Spleen (tissue), 11 donors: ENCODE measurements around the gene C22orf39. TPM values are rescaled to one million over a fixed set of nuclear protein-coding genes. Genes with fewer than 3 reads are reported as not detected.

Experiments used
- DNase-seq: peaks from one replicate; pipeline ENCODE4 v3.0.0-alpha.2; 2020
- H3K27ac ChIP-seq, 8 donors: fragments of 200-600 bp; sonication (generic) in 7 of 8; 1 replicate in 4 of 8; 2 replicates in 4 of 8; pipeline versions ENCODE4 v1.5.0 to v1.8.0; 2016 to 2021; ENCODE audit warnings: inconsistent platforms in 4 of 8, mild to moderate bottlenecking in 4 of 8, moderate library complexity in 1 of 8
- H3K27me3 ChIP-seq, 7 donors: fragments of 200-600 bp; sonication (generic) in 6 of 7; replicated peaks in 1 of 7; 1 replicate in 4 of 7; 2 replicates in 3 of 7; pipeline versions ENCODE4 v1.5.0 to v1.8.0; 2016 to 2021; ENCODE audit warnings: inconsistent platforms in 3 of 7, mild to moderate bottlenecking in 1 of 7
- H3K36me3 ChIP-seq, 6 donors: fragments of 200-600 bp; sonication (generic) in 5 of 6; 1 replicate in 4 of 6; 2 replicates in 2 of 6; pipeline versions ENCODE4 v1.5.0 to v1.8.0; 2016 to 2021; ENCODE audit warnings: inconsistent platforms in 2 of 6
- H3K4me1 ChIP-seq, 6 donors: fragments of 200-600 bp; sonication (generic) in 5 of 6; 1 replicate in 3 of 6; 2 replicates in 3 of 6; pipeline versions ENCODE4 v1.5.0 to v1.8.0; 2016 to 2021; ENCODE audit warnings: inconsistent platforms in 3 of 6
- H3K4me3 ChIP-seq, 8 donors: fragments of 200-600 bp; sonication (generic) in 7 of 8; 1 replicate in 4 of 8; 2 replicates in 4 of 8; pipeline versions ENCODE4 v1.5.0 to v1.8.0; 2016 to 2021; ENCODE audit warnings: inconsistent platforms in 4 of 8, mild to moderate bottlenecking in 4 of 8, moderate library complexity in 2 of 8
- H3K9me3 ChIP-seq, 8 donors: fragments of 200-600 bp; sonication (generic) in 7 of 8; 1 replicate in 4 of 8; 2 replicates in 4 of 8; pipeline versions ENCODE4 v1.5.0 to v1.8.0; 2016 to 2021; ENCODE audit warnings: inconsistent platforms in 4 of 8
- POLR2A ChIP-seq, 3 donors: fragments of 450-650 bp; IDR thresholded peaks; one replicate each; pipeline ENCODE4 v1.5.1; 2017; ENCODE audit warnings: antibody characterized with exemption in 3 of 3, mild to moderate bottlenecking in 1 of 3
- POLR2AphosphoS5 ChIP-seq, 3 donors: sonication (generic); formaldehyde crosslinking; IDR thresholded peaks; one replicate each; pipeline ENCODE4 v1.5.1; 2017; ENCODE audit warnings: antibody characterized with exemption in 3 of 3
- WGBS, 5 donors: extraction: QIAGEN DNeasy Blood & Tissue Kit in 3 of 5; methylation state at CpG; one replicate each; pipeline versions ENCODE4 v1.1.5 to v1.1.7; 2013 to 2018; 5-methylcytosine and 5-hydroxymethylcytosine counted together
- intact Hi-C: fragments of 100-400 bp; cut with DNase I; formaldehyde crosslinking; loops from one replicate; pipeline ENCODE4 v1.15.0; 2023; ENCODE audit warnings: low total_unique reads
- polyA plus RNA-seq, 3 donors: library from polyadenylated mRNA; stranded (reverse); fragments of 200-250 nt; gene quantifications; one replicate each; pipeline ENCODE4 v1.2.1, GENCODE V29; 2013
- total RNA-seq, 7 donors: library from RNA; depleted of rRNA in 3 of 7; stranded (reverse); fragments of >200 nt in 3 of 7; fragmentation: NEBNext Ultra II Directional in 4 of 7; extraction: Animal tissue kit (Norgen Biotek cat#: 25700) in 4 of 7; gene quantifications; one replicate each; pipeline versions ENCODE4 v1.1.0 to v1.2.1, GENCODE V29; 2016 to 2021
- TF ChIP-seq, protein P1 (sequence below), 11 experiments: fragments of 200-600 bp in 7 of 11; fragments of 450-650 bp in 4 of 11; sonication (generic) in 4 of 11; IDR thresholded peaks in 8 of 11; conservative IDR thresholded peaks in 3 of 11; 1 replicate in 7 of 11; 2 replicates in 4 of 11; pipeline versions ENCODE4 v1.4.0 to v1.8.0; 2016 to 2021; ENCODE audit warnings: antibody characterized with exemption in 11 of 11, inconsistent platforms in 4 of 11, mild to moderate bottlenecking in 1 of 11
- donor health status: healthy with polysubstance abuse.
- donor health status: DM: no; HTN: no; CAD: no; lungs with moderate emphysema.
- donor health status: DM: no; HTN: no; CAD: no.
- donor health status: Bipolar disorder and iron deficiency.
- donor health status: healthy.
- donor health status: DM: no; HTN: no; CAD: no.
- donor health status: DM: yes; HTN: yes; CAD: no.

The C22orf39 gene
- total and polyA plus RNA-seq, 10 donors: 28.8 to 48.8 (median 37.6) TPM

DNA sequence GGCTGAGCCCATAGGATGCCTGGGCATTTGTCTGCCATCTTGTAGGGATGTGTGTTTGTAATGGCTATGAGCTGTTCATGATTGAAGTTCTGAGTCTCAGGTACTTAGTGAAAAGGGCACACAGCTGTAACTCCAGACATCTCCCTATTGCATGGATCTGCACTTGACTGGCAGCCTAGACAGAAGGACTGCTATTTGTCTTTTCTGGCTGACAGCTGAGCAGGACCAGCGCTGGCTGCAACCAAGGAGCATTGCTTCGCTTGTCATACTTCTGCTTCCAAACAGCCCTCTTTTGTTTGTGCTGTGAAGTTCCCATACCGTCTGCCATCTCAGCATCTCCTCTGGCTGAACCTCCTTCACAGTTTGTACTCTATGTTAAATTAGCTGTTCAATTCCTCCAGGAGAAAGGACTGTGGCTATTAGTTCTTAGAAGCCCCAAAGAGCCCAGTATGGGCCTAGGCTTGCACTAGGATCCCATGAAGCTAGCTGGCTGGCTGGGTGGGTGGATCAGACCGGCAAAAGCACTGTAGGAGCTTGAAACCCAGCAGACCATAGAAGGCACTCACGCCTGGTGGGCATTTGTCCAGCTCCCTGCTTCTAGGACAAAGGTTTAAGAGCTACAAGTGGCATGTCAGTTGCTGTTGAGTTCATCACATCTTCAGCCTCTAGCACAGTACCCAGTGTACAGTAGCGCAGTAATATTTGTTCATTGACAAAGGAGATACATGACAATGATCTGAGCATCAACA is 36.4 kb downstream of the C22orf39 start:
- H3K4me3 ChIP-seq: no peak overlapping the region
- H3K36me3 ChIP-seq: peaks cover 0 to 59% (median 40%) of the 10 kb centered on the region in 6 donors
- no peak for DNase-seq
- no peak overlapping the region for H3K27ac ChIP-seq
- TF ChIP-seq POLR2AphosphoS5 (IDR thresholded peaks at IDR 0.05): no peak
- TF ChIP-seq POLR2A (IDR thresholded peaks at IDR 0.05): no peak
- TF ChIP-seq, protein P1, sequence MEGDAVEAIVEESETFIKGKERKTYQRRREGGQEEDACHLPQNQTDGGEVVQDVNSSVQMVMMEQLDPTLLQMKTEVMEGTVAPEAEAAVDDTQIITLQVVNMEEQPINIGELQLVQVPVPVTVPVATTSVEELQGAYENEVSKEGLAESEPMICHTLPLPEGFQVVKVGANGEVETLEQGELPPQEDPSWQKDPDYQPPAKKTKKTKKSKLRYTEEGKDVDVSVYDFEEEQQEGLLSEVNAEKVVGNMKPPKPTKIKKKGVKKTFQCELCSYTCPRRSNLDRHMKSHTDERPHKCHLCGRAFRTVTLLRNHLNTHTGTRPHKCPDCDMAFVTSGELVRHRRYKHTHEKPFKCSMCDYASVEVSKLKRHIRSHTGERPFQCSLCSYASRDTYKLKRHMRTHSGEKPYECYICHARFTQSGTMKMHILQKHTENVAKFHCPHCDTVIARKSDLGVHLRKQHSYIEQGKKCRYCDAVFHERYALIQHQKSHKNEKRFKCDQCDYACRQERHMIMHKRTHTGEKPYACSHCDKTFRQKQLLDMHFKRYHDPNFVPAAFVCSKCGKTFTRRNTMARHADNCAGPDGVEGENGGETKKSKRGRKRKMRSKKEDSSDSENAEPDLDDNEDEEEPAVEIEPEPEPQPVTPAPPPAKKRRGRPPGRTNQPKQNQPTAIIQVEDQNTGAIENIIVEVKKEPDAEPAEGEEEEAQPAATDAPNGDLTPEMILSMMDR (IDR thresholded peaks at IDR 0.05 in 8 of 11, conservative IDR thresholded peaks at IDR 0.05 in 3 of 11): no peak
- intact Hi-C loops: no loop called here
- no peaks in the 10 kb centered on the region for H3K9me3 ChIP-seq
- no peaks in the 10 kb centered on the region for H3K27me3 ChIP-seq
- 92 to 98% (median 97%) methylated on average over 6 of the region's 6 CpGs for WGBS, 5 donors
- H3K4me1 ChIP-seq: peaks cover 0 to 32% (median 14%) of the 10 kb centered on the region in 6 donors

DNA sequence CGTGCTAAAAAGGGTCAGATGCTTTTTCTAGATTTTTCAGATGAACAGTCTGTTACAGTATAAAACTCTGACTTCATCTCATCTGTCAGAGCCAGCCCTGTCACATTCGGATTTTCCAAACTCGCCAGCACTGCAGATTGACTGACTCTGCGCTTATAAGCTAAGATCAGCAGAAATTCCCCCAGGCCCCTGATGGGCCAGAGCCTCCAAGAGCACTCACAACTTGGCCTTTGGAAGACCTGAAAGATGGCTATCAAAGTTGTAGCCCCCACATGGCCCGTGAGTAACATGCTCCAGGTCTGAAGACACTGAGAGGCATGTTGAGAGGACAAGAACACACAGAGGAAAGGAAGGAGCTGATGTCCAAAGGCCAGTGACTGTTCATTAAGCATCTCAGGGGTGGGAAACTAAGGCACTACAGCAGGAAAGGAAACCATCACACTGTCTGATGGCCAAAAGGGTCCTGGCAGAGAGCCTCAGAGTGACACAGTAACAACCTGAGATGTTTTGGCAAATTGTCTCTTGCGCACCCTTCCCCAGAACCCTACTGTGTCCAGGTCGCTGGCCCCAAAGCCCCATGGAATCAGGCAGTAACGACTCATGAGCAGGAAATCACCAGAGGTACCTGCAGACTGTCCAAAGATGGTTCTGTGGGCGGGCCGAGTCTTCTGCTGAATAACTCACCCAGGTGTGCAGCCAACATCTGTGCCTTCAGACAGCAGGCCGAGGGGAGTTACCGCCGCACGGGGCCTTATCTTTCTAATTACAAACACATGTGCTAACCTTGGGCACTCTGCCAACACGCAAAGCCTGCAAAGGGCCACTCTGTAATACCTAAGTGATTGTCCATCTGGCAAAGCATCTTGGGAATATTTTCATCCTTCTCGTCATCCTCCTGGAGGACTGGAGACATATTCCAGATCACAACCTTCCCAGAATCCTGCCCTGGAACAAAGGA is 39.6 kb downstream of the C22orf39 start:
- peaks cover 0 to 88% (median 49%) of the 10 kb centered on the region in 6 donors for H3K36me3 ChIP-seq

DNA sequence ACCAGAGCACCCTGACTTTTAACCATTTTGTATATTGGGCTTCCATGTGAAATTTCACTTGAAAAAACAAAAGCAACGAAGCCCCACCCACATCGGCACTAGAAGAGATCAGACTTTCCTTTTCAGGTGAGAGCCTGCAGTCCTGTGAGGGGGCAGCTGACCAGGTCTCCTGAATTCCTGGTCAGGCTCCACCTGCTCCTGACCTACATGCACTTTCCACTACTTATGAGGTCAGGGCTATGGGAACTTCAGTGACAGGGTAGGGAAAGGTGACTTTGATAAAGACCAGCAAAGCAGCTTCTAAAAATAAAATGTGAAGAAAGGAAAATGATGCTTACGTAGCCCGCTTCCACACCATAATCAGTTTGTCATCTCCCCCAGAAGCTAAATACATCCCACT is 40.7 kb downstream of the C22orf39 start:
- H3K27ac ChIP-seq: no peak overlapping the region
- peaks cover 0 to 97% (median 51%) of the 10 kb centered on the region in 6 donors for H3K36me3 ChIP-seq
- peaks cover 0 to 8% (median 1%) of the 10 kb centered on the region in 6 donors for H3K4me1 ChIP-seq
- TF ChIP-seq, protein P1 (IDR thresholded peaks at IDR 0.05 in 8 of 11, conservative IDR thresholded peaks at IDR 0.05 in 3 of 11): no peak
- no peak for TF ChIP-seq POLR2A (IDR thresholded peaks at IDR 0.05)
- no peak for TF ChIP-seq POLR2AphosphoS5 (IDR thresholded peaks at IDR 0.05)
- no peak overlapping the region for H3K4me3 ChIP-seq
- H3K27me3 ChIP-seq: no peaks in the 10 kb centered on the region
- 92 to 98% (median 95%) methylated on average over 4 of the region's 4 CpGs for WGBS, 5 donors
- no peaks in the 10 kb centered on the region for H3K9me3 ChIP-seq
- DNase-seq: no peak
- intact Hi-C loops: no loop called here

More for the DNA sequence above, 39.6 kb downstream of the C22orf39 start:
- Histone ChIP-seq H3K9me3 (no peaks in the 10 kb centered on the region), H3K27me3 (no peaks in the 10 kb centered on the region), H3K27ac (no peak overlapping the region), H3K4me1 (peaks cover 0 to 16% (median 5%) of the 10 kb centered on the region in 6 donors), H3K4me3 (no peak overlapping the region)
- DNase-seq: no peak
- TF ChIP-seq POLR2AphosphoS5 (IDR thresholded peaks at IDR 0.05) (no peak), POLR2A (IDR thresholded peaks at IDR 0.05) (no peak)
- TF ChIP-seq, protein P1 (IDR thresholded peaks at IDR 0.05 in 8 of 11, conservative IDR thresholded peaks at IDR 0.05 in 3 of 11): no peak
- intact Hi-C loops: no loop called here
- 80 to 92% (median 88%) methylated on average over 15 to 16 of the region's 16 CpGs for WGBS, 5 donors
